BLaER1 treated with 17β-estradiol and CSF1 and Interleukin-3, amounts not matched to agents 10 nM and 100 nM (cell line): ENCODE results near the gene DDX39A.
A peak's percentile ranks its signal among the peaks of the same experiment; 100 is the strongest.

Experiments
- H3K27ac ChIP-seq, 11 experiments: shearing (Covaris generic); formaldehyde crosslinking; 2 replicates each; pipeline ENCODE4 v1.8.1; 2022
- H3K27me3 ChIP-seq, 11 experiments: shearing (Covaris generic); formaldehyde crosslinking; 2 replicates each; pipeline ENCODE4 v1.8.1; 2022
- H3K36me3 ChIP-seq, 11 experiments: shearing (Covaris generic); formaldehyde crosslinking; 2 replicates each; pipeline ENCODE4 v1.8.1; 2022
- H3K4me1 ChIP-seq, 10 experiments: shearing (Covaris generic); formaldehyde crosslinking; 2 replicates each; pipeline ENCODE4 v1.8.1; 2022
- H3K4me2 ChIP-seq, 11 experiments: shearing (Covaris generic); formaldehyde crosslinking; 2 replicates each; pipeline ENCODE4 v1.8.1; 2022
- H3K4me3 ChIP-seq, 10 experiments: shearing (Covaris generic); formaldehyde crosslinking; 2 replicates each; pipeline ENCODE4 v1.8.1; 2022
- H3K9ac ChIP-seq, 11 experiments: shearing (Covaris generic); formaldehyde crosslinking; 2 replicates each; pipeline ENCODE4 v1.8.1; 2022
- H3K9me3 ChIP-seq, 11 experiments: shearing (Covaris generic); formaldehyde crosslinking; replicated peaks in 1 of 11; 2 replicates each; pipeline ENCODE4 v1.8.1; 2022
- H4K20me1 ChIP-seq, 11 experiments: shearing (Covaris generic); formaldehyde crosslinking; 2 replicates each; pipeline ENCODE4 v1.8.1; 2022
- Cebpa-rat ChIP-seq, 11 experiments: shearing (Covaris generic); IDR thresholded peaks; 2 replicates each; pipeline ENCODE4 v1.8.1; 2022

DDX39A gene

DNA sequence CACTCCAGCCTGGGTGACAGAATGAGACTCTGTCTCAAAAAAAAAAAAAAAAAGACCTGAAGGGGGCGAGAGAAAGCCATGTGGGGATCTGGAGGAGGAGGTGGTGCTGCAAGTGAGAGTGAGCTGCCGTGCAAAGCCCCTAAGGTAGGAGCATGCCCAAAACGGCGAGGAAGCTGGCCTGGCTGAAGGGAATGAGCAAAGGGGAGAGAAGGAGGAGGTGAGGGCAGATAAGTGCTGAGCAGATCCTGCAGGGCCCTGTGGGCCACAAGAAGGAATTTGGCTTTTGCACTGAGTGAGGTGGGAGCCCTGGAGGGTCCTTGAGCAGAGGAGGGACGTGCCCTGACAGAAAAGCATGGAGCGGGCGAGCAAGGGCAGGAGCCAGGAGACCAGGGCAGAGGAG lies 57.3 kb downstream of the DDX39A start:
- Histone ChIP-seq H3K4me1 (peaks cover 57 to 99% (median 97%) of the 10 kb centered on the region in 10 experiments), H3K9ac (peak overlapping the region in 6 of 11 experiments; percentile 26 to 59 (median 45); a peak in 9 of 22 replicates), H3K27me3 (no peaks in the 10 kb centered on the region), H3K4me2 (peak overlapping the region; percentile 14 to 73 (median 61); a peak in 21 of 22 replicates), H3K9me3 (no peaks in the 10 kb centered on the region), H4K20me1 (no peaks in the 10 kb centered on the region), H3K4me3 (no peak overlapping the region), H3K36me3 (no peaks in the 10 kb centered on the region), H3K27ac (peak overlapping the region in 8 of 11 experiments; percentile 18 to 76 (median 54); a peak in 14 of 22 replicates)
- no peak for TF ChIP-seq Cebpa-rat (IDR thresholded peaks at IDR 0.05)
